ENCODE measurements around the gene TCTA.

GRCh38 chr3:49388289-49388820 is 23.9 kb upstream of the TCTA start:
- TF ChIP-seq CTCF (conservative IDR thresholded peaks at IDR 0.05; ENCODE audit: low read depth, low read length) (no peak), EZH2 (IDR thresholded peaks at IDR 0.05; ENCODE audit: low read length, unreplicated experiment) (no peak)

Measured in PC-3 (cell line).